ENCODE results near the gene NEK5.

Gene NEK5

DNA sequence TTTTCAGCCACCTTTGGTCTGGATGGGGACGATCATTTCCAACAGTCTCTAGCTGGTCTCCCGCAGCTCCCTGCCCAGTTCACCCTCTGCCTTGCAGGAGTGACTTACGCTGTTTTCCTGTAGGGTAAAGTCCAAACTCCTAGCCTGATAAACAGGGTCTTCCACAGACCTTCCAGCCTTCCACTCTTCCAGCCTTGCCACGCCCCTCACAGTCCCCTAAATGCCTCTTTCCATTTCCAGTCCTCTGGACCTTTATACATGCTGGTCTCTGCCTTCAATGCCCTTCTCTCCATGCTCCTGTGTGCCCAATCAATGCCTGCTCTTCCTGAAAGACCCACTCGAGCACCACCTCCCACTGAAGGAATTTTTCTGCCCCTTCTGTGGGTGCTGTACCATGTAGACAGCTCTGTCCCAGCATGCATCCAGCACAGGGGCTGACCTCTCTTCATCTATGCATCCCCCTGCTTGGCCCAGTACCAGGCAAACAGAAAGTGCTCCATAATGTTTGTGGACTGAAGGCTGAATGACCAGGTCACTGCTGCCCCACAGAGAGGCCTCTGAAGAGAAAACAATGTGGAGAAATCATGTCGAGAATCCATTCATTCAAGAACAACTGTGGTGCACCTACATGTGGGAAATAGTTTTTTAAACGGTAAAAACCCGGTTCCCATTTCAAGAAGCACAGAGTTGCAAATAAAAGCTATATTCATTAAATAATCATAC, 122.2 kb downstream of the NEK5 start:
- no peak for DNase-seq

DNA sequence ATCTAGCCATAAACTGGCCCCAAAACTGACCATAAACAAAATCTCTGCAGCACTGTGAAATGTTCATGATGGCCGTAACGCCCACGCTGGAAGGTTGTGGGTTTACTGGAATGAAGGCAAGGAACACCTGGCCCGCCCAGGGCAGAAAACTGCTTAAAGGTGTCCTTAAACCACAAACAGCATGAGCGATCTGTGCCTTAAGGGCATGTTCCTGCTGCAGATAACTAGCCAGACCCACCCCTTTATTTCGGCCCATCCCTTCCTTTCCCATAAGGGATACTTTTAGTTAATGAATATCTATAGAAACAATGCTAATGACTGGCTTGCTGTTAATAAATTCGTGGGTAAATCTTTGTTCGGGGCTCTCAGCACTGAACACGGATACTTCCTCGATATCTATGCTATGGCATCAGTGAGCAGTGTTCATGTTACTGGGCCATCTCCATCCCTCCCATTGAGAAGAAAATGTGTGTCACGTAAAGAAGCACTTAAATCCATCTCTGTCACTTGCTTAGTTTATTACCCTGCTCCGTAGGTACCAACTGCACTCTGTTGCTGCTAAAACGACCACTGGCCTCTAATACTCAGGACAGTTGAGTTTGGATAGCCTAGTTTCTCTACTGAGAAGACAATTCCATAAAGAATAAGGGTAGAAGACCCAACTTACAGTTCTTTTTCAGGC, 122.9 kb downstream of the NEK5 start:
- no peak for DNase-seq

DNA sequence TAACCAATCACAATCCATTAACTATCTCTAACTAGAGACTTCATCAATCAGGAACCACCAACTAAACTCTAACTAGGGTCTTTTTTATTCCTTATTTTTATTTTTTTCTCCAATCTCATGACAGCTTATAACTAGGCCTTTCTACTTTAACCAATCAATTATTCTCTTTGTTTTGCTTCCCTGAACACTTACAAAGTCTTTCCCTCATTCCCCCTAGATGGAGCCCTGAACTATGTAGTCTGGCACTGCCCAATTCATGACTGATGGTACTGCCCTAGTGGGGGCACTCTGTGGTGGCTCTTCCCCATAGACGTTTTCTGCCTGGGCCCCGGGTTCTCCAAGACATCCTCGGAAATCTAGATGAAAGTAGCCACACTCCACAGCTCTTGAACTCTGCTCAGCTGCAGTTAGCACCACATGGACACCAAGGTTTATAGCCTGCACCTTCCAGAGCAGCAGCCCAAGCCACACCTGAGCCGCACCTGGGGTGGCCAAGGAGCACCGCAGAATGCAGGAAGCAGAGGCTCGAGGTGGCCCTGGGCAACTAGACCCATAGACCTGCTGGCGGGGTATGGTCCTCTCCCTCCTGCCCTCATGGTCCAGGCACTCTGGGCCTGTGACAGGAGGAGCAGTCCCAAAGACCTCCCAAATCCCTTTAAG, 124.2 kb downstream of the NEK5 start:
- DNase-seq: no peak

DNA sequence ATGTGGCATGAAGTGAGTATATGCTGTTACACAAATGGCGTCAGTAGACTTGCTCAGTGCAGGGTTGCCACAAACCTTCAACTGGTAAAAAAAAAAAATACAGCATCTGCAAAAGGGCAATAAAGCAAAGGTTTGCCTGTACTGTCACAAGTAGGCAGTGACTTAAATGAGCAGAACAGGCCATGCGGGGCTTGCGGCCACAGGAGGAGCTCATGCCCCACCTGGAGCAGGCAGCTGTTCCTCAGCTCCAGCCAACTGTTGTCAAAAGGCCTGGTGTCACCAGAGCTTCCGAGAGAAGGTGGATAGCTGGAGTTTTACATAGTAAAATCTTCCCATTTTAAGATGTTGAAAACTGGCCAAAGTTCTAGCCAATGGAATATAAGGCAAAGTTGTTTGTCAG, 125.3 kb downstream of the NEK5 start:
- DNase-seq: no peak

DNA sequence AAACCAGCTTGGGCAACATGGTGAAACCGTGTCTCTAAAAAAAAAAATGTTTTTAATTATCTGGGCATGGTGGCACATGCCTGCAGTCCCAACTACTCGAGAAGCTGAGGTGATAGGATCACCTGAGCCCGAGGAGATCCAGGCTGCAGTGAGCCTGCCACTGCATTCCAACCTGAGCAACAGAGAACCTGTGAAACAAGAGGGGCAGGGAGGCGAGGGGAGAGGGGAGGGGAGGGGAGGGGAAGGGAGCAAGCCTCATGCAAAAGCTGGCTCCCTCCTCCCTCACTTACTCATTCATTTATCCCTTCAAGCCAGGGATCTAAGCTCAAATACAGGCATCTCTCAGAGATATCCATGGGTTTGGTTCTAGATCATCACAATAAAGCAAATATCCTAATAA, 126.5 kb downstream of the NEK5 start:
- DNase-seq: no peak

DNA sequence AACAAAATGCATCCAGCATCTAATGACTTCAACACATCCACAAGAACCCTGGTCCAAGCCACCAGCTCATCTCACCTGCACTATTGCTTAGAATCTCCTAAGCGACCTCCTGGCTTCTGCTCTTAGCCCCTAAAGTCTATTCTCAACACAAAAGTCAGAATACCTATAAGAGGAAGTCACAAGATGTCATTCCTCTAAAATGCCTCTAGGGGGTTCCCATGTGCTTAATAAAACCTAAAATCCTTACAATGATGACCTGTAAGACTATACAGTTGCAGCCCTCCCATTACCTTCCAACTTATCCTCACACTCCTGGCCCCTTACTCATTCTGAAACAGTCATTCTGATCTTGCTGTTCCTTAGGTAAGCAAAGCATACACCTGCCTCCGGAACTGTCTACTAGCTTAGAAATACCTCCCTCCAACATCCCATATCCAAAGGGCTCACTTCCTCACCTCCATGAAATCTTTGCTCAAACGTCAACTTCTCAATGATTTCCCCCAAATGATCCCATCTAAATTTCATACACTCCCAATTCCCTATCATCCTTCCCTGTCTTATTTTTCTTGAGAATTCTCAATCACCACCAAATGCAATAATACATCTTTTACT, 127.6 kb downstream of the NEK5 start:
- no peak for DNase-seq

DNA sequence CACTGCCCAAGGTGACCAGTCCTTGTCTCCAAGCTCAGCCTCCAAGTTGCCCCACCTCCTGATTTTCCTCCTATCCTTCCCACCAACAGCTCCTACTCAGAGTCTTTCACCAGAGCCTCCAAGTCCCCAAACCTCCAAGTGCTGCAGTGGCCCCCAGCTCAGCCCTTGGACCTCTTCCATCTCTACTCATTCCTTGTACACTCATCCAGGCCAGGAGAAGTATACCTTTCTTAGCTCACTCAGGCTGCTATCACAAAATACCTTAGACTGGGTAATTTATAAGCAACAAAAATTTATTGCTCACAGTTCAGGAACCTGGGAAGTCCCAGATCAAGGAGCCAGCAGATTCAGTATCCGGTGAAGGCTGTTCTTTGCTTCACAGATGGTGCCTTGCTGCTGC, 129.0 kb downstream of the NEK5 start:
- DNase-seq: no peak

DNA sequence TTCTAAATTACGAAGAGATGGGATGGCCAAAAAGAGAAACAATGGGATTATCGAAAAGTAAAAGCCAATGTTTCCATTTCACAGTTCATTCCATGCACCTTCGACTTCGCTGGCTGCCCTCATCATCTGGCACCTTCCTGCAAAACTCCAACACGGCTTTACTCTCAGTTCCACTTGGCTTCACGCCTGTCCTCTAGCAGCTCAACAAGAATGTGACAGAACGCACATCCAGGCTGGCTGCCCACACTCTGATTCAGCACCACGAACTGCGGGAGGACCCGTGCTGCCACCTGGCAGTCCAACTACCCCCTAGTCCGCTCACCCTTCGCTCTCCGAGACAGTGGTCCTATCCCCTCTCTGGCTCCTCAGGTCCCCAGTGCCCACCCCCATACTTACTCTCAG, 129.4 kb downstream of the NEK5 start:
- DNase-seq: no peak

DNA sequence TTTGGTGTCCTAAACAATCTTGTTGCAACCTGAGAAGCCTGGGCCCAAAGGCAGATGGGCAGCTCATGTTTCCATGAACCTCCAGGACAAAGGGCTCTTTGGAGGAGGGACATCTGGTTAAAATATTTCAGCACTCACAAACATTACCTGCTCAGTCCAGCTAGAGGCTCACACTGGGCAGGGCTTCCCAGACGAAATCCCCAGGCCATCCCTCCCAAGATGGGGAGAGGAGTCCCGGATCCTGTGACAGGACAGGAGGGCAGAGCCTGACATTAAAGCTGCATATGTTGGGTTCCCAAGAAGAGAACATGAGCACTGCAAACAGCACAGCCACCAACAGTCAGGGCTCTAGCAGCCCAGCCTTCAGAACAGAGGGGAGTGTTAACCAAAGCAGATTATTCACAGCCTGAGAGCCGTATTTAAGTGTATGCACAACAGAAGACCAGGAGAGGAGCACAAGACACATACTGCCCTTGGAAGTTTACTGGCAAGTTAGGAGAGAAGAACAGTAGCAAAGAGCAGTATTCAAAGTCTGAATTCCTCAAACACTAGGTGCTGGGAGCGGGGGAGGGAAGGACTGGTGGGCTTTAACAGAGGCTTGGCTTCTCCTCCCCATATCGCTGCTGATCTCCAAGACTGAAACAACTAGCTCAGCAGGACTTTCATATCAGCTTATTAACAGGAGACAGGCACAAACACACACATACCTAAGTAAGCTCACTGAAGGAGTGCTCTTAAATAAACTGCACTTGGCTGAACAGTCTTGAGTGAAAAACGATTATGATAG, 130.0 kb downstream of the NEK5 start:
- no peak for DNase-seq

DNA sequence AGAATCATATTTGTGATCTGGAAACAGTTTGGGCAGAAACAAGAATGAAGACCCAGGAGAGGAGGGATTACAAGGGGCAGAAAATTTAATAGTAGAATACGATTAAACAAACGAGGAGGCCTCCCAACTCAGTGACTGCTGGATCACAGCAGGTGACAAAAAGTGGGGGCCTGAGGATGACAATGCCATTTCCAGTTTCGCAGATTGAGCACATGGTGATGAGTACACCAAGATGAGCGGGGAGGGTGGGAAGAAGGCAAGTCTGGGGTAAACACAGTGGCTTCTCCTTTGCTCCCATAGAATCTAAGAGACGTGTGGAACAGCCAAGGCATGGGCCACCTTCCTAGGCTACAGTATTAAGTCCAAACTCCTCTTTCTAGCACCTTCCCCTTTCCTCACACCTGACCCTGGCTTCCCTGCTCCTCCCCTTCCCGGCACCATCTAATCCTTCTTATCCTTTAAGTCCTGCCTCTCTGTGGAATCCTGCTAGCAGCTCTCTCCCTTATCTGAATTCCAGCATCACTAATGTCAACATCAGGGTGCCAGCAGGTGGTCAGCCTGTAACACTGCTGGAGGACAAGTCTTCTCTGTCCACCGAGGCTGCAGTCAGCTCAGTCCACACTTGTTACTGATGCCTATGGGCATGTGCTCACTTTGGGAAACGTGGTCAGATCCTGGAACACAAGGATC, 131.1 kb downstream of the NEK5 start:
- DNase-seq: no peak

DNA sequence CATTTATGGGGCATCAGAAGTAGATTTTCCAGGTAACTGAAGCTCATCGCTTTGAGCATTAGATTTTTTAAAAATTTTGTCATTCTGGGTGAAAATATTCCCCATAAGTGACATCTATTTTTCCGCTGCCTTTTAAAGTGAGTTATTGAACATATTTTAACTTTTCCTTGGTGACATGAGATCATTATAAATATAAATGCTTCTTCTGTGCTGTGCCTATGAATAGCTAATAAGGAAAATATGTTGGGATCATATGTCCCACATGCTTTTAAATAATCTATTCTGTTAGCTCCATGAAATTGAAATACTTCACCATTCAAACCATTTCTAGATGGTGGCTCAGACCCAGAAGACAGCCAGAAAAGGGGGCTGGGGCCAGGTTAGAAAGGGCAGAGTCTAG, 131.7 kb downstream of the NEK5 start:
- DNase-seq: no peak

DNA sequence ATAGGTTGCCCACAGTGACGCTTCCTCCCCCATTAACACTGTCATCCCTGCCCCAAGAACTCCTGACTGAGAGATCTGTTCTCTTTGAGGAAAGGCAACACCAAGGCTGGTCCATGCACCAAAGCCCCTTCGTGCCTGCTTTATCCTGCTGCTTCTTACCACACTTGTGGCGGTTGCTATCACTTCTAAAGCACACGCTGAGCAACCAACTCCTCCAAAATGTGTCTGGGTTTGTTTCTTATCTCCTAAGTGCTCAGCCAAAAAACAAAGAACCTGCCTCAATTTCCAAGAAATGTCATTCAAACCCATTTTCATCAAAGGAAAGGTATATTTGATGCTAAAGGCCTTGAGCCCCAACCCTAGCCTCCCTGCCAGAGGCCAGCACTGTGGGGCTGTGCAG, 132.2 kb downstream of the NEK5 start:
- DNase-seq: no peak

DNA sequence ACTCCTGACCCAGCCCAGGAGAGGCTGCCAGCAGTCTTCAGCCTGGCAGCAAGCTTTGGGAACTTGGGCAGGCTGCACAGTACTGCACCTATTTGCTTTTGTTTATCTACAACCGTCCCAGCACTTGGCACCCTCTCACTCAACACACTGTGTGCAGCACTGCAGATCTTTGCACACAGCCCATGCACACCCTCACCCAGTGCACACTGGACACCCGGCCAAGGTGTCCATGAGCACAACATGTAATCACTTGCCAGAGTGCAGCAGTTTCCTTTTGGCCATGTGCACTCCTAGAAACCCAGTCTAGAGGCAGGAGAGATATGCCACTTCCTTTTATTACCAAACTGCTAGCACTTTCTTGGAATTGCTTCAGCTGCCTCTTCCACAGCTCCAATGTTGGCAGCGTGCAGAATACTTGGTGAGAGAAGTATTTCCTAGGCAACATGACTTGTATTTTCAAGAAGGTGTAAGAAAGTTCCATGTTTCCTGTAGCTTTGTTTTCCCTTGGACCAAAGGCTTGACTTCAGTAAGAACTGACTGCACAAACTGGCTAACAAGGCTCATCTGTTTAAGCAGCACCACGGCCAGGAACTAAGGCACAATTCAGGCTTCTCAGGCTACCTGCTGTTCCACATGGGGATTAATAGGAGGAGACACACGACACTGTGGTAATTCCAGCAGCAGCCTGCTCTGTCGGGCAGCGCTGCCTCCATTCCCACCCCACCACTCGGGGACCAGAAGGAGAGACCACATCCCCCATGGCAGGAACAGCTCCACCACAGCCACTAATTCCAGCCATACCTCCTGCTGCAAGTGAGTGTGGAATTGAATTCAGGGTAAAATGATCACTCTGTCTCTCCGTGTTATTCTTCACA, 133.0 kb downstream of the NEK5 start:
- DNase-seq: no peak

DNA sequence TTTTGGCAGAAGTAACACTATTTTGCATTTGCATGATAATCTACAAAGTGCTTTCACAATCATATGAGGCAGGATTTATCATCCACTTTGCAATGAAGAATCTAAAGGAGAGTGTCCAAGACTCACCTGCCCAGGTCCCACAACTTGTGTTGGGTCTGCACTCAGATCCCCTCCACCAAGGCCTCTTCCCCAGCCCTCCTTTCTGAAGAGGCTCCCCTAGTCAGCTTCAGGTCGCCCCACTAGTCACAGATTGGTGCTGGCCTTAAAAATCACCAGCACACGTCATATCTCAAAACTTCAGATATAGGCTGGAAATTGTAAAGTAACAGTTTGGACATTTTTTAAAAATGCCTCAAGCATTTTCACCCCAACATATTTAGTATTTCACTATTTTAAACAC, 135.2 kb downstream of the NEK5 start:
- no peak for DNase-seq

DNA sequence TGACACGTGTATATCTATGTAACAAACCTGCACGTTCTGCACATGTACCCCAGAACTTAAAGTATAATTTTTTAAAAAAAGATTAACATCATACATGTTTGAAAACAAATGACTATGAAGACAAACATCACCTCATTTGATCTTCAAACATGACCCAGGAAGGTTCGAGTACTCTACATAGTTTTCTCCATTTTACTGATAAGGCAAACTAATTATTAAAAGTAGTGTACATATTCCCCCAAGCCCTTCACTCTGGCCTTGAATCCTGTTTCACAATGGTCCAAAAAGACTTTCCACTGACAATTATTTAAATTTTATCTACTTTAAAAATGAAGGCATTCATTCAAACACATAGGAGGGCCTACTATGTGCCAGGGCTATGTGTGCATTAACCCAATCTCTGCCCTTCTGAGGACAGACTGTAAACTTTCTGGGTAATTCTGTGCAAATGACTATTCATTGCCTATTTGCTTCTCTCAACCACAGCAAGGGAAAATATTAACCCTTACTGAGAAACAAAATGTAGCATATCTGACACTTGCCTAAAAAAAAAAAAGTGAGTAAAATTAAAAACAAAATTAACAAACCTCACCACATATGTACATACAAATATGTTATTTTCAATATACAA, 139.8 kb downstream of the NEK5 start:
- DNase-seq: no peak

All from activated CD4-positive, CD25-positive, alpha-beta regulatory T cell (primary cell).